Erythroblast (primary cell): ENCODE measurements around the gene ASL.

Source experiments
- GATA1 ChIP-seq: IDR thresholded peaks from 2 replicates; pipeline ENCODE4 v1.6.1; 2011; ENCODE audit warnings: low read depth, mild to moderate bottlenecking, control low read depth, low read length, moderate library complexity
- POLR2A ChIP-seq: IDR thresholded peaks from 2 replicates; pipeline ENCODE4 v1.6.1; 2011; ENCODE audit warnings: mild to moderate bottlenecking, low read length

- no peak for TF ChIP-seq POLR2A
- TF ChIP-seq GATA1, result no peak
These were observed 20.2 kb upstream of the ASL start for GRCh38 chr7:66055321-66055956.
